GM12801 (cell line): ENCODE measurements around the gene KRT73.

Source experiments
- TF ChIP-seq, protein P1 (sequence below): IDR thresholded peaks from one replicate; pipeline ENCODE4 v1.5.1; 2011; ENCODE audit warnings: control low read depth; ENCODE audit not compliant: insufficient read length; ENCODE audit errors: extremely low read depth

The KRT73 gene

DNA sequence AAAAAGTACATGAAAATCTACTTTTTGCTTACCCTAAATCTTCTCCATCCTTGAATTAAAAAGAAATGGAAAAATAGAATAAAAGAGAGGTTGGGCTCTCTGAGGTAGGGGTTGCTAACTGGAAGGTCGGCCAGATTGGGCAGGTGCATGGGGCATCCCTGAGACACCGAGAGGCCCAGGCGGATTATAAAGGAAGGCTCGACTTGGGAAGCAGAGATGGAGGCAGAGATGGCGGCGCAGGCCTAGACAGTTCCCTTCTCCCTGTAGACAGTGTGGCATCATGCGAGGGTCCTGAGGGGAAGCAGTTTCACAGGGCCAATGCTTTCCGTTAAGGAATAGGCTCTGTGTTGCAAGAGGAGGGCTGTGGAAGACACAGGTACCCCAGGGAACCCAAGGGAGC lies 41.0 kb downstream of the KRT73 start:
- TF ChIP-seq, protein P1, sequence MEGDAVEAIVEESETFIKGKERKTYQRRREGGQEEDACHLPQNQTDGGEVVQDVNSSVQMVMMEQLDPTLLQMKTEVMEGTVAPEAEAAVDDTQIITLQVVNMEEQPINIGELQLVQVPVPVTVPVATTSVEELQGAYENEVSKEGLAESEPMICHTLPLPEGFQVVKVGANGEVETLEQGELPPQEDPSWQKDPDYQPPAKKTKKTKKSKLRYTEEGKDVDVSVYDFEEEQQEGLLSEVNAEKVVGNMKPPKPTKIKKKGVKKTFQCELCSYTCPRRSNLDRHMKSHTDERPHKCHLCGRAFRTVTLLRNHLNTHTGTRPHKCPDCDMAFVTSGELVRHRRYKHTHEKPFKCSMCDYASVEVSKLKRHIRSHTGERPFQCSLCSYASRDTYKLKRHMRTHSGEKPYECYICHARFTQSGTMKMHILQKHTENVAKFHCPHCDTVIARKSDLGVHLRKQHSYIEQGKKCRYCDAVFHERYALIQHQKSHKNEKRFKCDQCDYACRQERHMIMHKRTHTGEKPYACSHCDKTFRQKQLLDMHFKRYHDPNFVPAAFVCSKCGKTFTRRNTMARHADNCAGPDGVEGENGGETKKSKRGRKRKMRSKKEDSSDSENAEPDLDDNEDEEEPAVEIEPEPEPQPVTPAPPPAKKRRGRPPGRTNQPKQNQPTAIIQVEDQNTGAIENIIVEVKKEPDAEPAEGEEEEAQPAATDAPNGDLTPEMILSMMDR, result no peak

DNA sequence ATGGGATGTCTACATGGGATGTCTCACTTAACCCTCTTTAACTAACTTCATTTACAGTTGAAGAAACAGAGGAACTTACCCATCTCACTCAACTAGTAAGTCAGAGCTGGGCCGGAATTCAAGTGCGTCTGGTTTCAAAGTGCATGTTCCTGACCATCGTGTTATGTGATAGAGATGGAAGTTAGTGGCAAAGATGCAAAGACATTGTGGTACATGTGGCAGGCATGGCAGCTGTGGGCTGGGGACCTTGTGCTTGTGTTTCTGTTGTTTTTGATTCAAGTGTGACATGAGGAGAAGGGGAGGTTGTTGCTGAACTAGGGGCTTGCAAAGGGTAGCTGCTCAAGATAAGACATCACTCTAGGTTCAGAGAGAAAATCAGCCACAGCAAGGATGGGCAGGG lies 42.4 kb downstream of the KRT73 start:
- TF ChIP-seq, protein P1, result no peak

DNA sequence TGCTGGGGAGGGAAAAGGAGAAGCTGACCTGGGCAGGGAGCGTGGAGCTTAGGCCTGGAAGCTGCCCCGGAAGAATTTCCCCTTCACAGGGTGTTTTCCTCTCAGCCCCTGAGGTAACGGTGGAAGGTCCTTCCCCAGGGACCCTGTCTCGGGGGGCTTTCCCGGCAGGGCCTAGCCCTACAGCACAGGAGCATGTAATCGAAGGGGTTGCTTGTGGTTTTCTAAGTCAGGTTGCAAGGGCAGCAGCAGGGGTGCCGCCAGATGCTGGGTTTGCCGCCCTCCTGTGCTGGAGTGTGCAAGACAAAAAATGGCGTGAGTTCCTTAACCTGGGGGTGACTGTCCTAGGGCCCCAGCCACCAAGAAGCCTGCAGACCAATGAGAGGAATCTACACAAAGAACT lies 43.1 kb downstream of the KRT73 start:
- TF ChIP-seq, protein P1, result no peak

DNA sequence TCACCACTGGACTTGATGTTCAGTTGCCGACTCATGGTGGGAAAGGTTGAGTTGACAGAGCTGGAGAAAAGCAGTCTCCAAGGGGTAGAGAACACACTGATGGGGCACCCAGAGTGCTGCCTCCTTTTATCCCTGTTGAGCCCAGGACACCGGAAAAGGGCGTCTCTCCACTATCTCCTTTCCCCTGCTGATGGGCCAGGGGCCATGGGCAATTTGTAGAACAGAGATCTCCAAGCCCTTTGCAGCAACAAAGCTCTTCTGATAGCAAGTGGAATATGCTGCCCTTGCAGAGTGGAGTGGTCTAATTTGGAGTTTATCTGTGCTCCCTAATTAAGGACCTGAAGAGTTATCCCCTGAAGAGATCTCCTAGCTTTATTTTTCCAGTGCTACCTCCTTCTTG lies 44.6 kb downstream of the KRT73 start, which contains the start of gene KRT74:
Gene KRT74, minus strand, starts transcription at position 101 of the 400 bp plus-strand sequence. Its CDS starts 66 bp downstream, at position 35.
- TF ChIP-seq, protein P1, result no peak

DNA sequence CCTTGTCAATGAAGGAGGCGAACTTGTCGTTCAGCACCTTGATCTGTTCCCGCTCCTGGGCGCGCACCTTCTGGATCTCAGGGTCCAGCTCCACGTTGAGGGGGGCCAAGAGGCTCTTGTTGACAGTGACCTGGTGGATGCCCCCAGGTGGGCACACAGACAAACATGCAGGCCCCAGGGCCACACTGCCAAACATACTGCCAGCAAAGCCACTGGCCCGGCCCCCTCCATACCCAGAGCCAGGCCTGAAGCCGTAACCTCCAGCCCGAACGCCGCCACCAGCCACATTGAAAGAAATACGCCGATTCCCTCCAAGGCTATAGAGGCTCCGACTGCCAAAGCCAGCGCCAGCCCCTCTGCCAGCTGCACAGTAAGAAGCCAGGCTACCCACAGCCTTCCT lies 45.1 kb downstream of the KRT73 start:
- TF ChIP-seq, protein P1, result no peak

DNA sequence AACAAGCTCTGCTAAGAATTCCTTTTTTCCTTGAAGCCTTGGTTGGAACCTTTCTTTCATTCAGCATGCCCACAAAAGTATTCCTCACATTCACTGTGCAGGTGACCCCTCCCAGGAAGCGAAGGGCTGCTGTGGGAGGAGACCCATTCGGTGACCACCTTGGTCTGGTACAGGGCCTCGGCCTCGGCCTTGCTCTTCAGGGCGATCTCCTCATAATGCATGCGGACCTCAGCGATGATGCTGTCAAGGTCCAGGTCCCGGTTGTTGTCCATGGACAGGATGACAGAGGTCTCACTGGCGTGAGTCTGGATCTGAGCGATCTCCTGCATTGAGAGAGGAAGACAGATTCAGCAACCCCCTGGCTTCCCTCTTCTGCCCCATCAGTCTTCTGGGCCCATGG lies 47.8 kb downstream of the KRT73 start:
- TF ChIP-seq, protein P1, result no peak

DNA sequence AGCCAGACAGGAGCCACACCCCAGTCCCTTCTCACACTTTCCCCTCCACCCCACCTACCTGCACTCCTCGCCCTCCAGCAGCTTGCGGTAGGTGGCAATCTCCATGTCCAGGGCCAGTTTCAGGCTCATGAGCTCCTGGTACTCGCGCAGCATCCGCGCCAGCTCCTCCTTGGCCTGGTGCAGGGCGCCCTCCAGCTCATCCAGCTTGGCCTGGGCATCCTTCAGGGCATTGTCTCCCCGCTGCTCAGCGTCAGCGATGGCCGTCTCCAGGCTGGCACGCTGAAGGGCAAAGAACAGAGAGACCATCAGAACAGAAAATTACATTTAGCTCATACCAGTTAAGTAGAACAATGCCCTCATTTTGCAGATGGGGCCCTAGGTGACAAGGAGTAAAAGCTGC lies 50.2 kb downstream of the KRT73 start:
- TF ChIP-seq, protein P1, result no peak

DNA sequence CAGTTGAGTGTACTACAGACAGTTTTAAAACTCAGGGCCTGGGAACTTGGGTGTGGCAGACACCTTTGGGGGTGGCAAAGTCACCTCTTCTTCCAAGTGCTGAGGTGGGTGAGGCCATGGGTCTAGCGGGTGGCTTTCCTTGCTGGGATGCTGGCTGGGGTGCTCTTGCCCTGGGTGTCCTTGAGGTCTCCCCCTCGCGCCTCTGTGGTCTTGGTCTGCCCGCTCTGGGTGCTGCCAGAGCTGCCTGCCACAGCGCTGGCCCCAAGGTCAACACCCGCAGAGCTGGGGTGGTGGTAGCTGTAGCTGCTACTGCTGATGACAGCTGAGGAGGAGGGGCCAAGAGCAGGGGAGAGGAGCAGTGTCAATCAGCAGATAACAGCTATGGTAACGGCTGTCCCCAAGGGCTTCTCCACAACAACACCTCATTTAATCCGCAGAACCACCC lies 51.5 kb downstream of the KRT73 start:
- TF ChIP-seq, protein P1, result no peak
